K562 (cell line): ENCODE measurements around the gene KRTAP10-4. TPM values are rescaled to one million over a fixed set of nuclear protein-coding genes. Genes with fewer than 3 reads are reported as not detected.
"Not testable (repeated sequence)": the region's sequence is repeated elsewhere in the genome, so short reads cannot be mapped to it uniquely, and the experiment has no call there.

Experiments
- ATAC-seq: fragments of 200-7000 bp; cut with Tn5 transposase; 3 replicates; pipeline ENCODE4 v1.9.1; 2020; ENCODE audit warnings: moderate library complexity
- BruUV-seq: library from RNA; stranded (reverse); fragments of 400-500 nt; replicated peaks from 2 replicates; lab custom pipeline; 2021; lab: Mats Ljungman, UMichigan
- CTCF ChIA-PET: fragments of 300-600 bp; formaldehyde crosslinking; extraction: SDS; loops from one replicate; lab custom pipeline; 2021; ENCODE audit warnings: low intra/inter-chr PET ratio; lab: Yijun Ruan, JAX
- POLR2A ChIA-PET: fragments of 300-600, 350-650 bp; sonication (Branson Sonifier 250); formaldehyde crosslinking; extraction: SDS; loops from one replicate; lab custom pipeline; 2021; ENCODE audit warnings: antibody characterized with exemption, inconsistent platforms; lab: Yijun Ruan, JAX
- DNase-seq, 4 experiments: peaks; one replicate each; pipeline versions ENCODE4 v3.0.0 to v3.0.0-alpha.2; 2011 to 2018; ENCODE audit warnings: low spot score in 3 of 4, mixed read lengths in 3 of 4; ENCODE audit errors: extremely low read depth in 1 of 4
- FAIRE-seq: peaks from 2 replicates; lab custom pipeline; 2011; peaks lifted over from hg19 to GRCh38; lab: Jason Lieb, UNC
- H2AFZ ChIP-seq: 2 replicates; pipeline ENCODE4 v1.6.0; 2011; ENCODE audit warnings: low read depth, low read length, control low read depth, inconsistent platforms
- H3K27ac ChIP-seq: fragments of 200-600 bp; 3 replicates; pipeline ENCODE4 v1.8.0; 2011; ENCODE audit warnings: low read depth, mild to moderate bottlenecking, control low read depth, inconsistent platforms, low read length, moderate library complexity, mixed read lengths; ENCODE audit errors: extremely low read depth
- H3K27me3 ChIP-seq, 2 experiments: fragments of 300-600 bp in 1 of 2; 2 replicates in 1 of 2; 3 replicates in 1 of 2; pipeline versions ENCODE4 v1.6.0 to v1.8.0; 2011; ENCODE audit warnings: inconsistent platforms in 2 of 2, low read length in 2 of 2, mild to moderate bottlenecking in 1 of 2, mixed read lengths in 1 of 2, moderate library complexity in 1 of 2; ENCODE audit not compliant: control insufficient read depth in 2 of 2, insufficient read depth in 2 of 2
- H3K36me3 ChIP-seq: fragments of 300-600 bp; 3 replicates; pipeline ENCODE4 v1.8.0; 2011; ENCODE audit warnings: mild to moderate bottlenecking, low read length, inconsistent platforms; ENCODE audit not compliant: control insufficient read depth, insufficient read depth
- H3K4me1 ChIP-seq, 2 experiments: fragments of 200-600 bp in 1 of 2; replicated peaks in 1 of 2; 2 replicates in 1 of 2; 3 replicates in 1 of 2; pipeline versions ENCODE4 v1.5.1 to v1.8.0; 2011; ENCODE audit warnings: inconsistent platforms in 2 of 2, low read length in 2 of 2, mild to moderate bottlenecking in 1 of 2, mixed read lengths in 1 of 2, moderate library complexity in 1 of 2; ENCODE audit not compliant: control insufficient read depth in 2 of 2, insufficient read depth in 2 of 2
- H3K4me2 ChIP-seq: 2 replicates; pipeline ENCODE4 v1.6.1; 2011; ENCODE audit warnings: low read length, control low read depth, inconsistent platforms, mixed read lengths; ENCODE audit not compliant: insufficient read depth
- H3K4me3 ChIP-seq: fragments of 200-600 bp; sonication (generic), shearing (Covaris generic); 2 replicates; pipeline ENCODE4 v1.5.1; 2016; ENCODE audit warnings: control low read depth, inconsistent platforms
- H3K79me2 ChIP-seq: fragments of 200-600 bp; 3 replicates; pipeline ENCODE4 v1.8.0; 2011; ENCODE audit warnings: low read length, inconsistent platforms; ENCODE audit not compliant: control insufficient read depth, insufficient read depth
- H3K9ac ChIP-seq, 2 experiments: 2 replicates each; pipeline versions ENCODE4 v1.6.0 to v1.6.1; 2011; ENCODE audit warnings: low read depth in 2 of 2, low read length in 2 of 2, control low read depth in 1 of 2, inconsistent platforms in 1 of 2, mild to moderate bottlenecking in 1 of 2, mixed read lengths in 1 of 2; ENCODE audit not compliant: insufficient read depth in 1 of 2
- H3K9me1 ChIP-seq: one replicate; pipeline ENCODE4 v1.6.0; 2011; ENCODE audit warnings: inconsistent platforms, mild to moderate bottlenecking, low read length, moderate library complexity; ENCODE audit not compliant: control insufficient read depth, insufficient read depth
- H3K9me3 ChIP-seq: replicated peaks from 2 replicates; pipeline ENCODE4 v1.5.1; 2011; ENCODE audit warnings: low read depth, low read length, inconsistent platforms; ENCODE audit not compliant: control insufficient read depth, insufficient read depth
- H4K20me1 ChIP-seq: replicated peaks from 2 replicates; pipeline ENCODE4 v1.6.1; 2011; ENCODE audit warnings: low read length, inconsistent platforms, mixed read lengths; ENCODE audit not compliant: control insufficient read depth, insufficient read depth
- GABPA ChIP-seq: fragments of 200-800 bp; sonication (Bioruptor generic); conservative IDR thresholded peaks from 2 replicates; pipeline ENCODE4 v1.6.1; 2016; ENCODE audit warnings: low read depth, missing genetic modification characterization, missing compliant biosample characterization
- HLTF ChIP-seq: fragments of 450-650 bp; IDR thresholded peaks from 2 replicates; pipeline ENCODE4 v1.6.1; 2016
- HSF4 ChIP-seq: fragments of 250-450 bp; sonication (Bioruptor Pico); IDR thresholded peaks from 2 replicates; pipeline ENCODE4 v2.1.2; 2022; ENCODE audit warnings: mild to moderate bottlenecking, moderate library complexity, borderline replicate concordance
- MAX ChIP-seq: sonication (generic); formaldehyde crosslinking; IDR thresholded peaks from 2 replicates; pipeline ENCODE4 v1.9.0; 2022; ENCODE audit warnings: mild to moderate bottlenecking, missing genetic modification reagents
- SIX5 ChIP-seq, 2 experiments: IDR thresholded peaks; 2 replicates each; pipeline ENCODE4 v1.6.1; 2011; ENCODE audit warnings: low read length in 2 of 2, borderline replicate concordance in 1 of 2, low read depth in 1 of 2, mild to moderate bottlenecking in 1 of 2, moderate library complexity in 1 of 2; ENCODE audit not compliant: insufficient read depth in 1 of 2
- TRIM28 ChIP-seq: fragments of 450-650 bp; IDR thresholded peaks from 2 replicates; pipeline ENCODE4 v1.6.1; 2017
- ZNF436 ChIP-seq: fragments of 250-450, 450-650 bp; sonication (Bioruptor Pico); formaldehyde crosslinking; IDR thresholded peaks from 2 replicates; pipeline ENCODE4 v1.7.0; 2020; ENCODE audit warnings: mild to moderate bottlenecking
- ZNF707 ChIP-seq: fragments of 250-450 bp; sonication (Bioruptor Pico); conservative IDR thresholded peaks from 2 replicates; pipeline ENCODE4 v1.8.0; 2022; ENCODE audit warnings: inconsistent platforms, mild to moderate bottlenecking, moderate library complexity
- WGBS: fragments of 100-300 bp; shearing (Covaris generic); methylation state at CpG from one replicate; pipeline ENCODE4 v1.1.6; 2016; ENCODE audit warnings: low coverage, mixed read lengths; ENCODE audit not compliant: insufficient coverage; ENCODE audit errors: missing lambda C conversion rate; 5-methylcytosine and 5-hydroxymethylcytosine counted together
- in situ Hi-C: fragments of 300-500 bp; cut with MboI; formaldehyde crosslinking; loops from 4 replicates; pipeline ENCODE4 v1.15.0; 2018; ENCODE audit warnings: inconsistent platforms, mixed read lengths
- intact Hi-C: fragments of 100-400 bp; cut with micrococcal nuclease; formaldehyde crosslinking; loops from 2 replicates; pipeline ENCODE4 v1.14.2; 2022
- polyA plus RNA-seq, 8 experiments: library from polyadenylated mRNA; depleted of rRNA in 4 of 8; stranded (reverse) in 5 of 8; unstranded in 3 of 8; fragments of >200 nt; fragmentation: Nextera tagmentation in 2 of 8; fragmentation: Illumina TruSeq in 1 of 8; extraction: Ambion mirVana in 2 of 8; extraction: Trizol in 1 of 8; gene quantifications; 2 replicates each; pipeline versions ENCODE4 v1.2.1 to v1.2.3, GENCODE V29; 2011 to 2014; ENCODE audit warnings: inconsistent platforms in 1 of 8, missing spikeins in 1 of 8
- total RNA-seq, 7 experiments: library from RNA; depleted of rRNA in 6 of 7; stranded (reverse); fragments of >200 nt in 6 of 7; fragmentation: Illumina TruSeq in 2 of 7; extraction: Trizol in 2 of 7; gene quantifications; 2 replicates each; pipeline versions ENCODE4 v1.2.1 to v1.2.3, GENCODE V29; 2011 to 2021; ENCODE audit warnings: low replicate concordance in 1 of 7

The KRTAP10-4 gene
- total and polyA plus RNA-seq, 9 of the 15 experiments (the other 6 are each of a cell fraction or from before 2014, with no cell fraction given): not detected

DNA sequence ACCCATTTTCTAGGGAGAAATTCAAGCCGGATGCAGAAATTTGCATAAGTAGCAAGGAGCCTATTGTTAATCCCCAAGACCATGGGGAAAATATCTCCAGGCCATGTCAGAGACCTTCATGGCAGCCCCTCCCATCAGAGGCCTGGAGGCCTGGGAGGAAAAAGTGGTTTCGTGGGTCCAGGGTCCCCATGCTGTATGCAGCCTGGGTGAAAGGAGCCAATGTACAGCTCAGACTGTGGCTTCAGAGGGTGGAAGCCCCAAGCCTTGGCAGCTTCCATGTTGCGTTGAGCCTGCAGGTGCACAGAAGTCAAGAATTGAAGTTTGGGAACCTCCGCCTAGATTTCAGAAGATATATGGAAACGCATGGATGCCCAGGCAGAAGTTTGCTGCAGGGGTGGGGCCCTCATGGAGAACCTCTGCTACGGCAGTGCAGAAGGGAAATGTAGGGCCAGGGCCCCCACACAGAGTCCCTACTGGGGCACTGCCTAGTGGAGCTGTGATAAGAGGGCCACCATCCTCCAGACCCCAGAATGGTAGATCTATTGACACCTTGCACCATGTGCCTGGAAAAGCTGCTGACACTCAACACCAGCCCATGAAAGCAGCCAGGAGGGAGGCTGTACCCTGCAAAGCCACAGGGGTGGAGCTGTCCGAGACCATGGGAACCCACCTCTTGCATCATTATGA, 36.8 kb downstream of the KRTAP10-4 start:
- 3% methylated on average over 7 of the region's 7 CpGs for WGBS
- H3K4me2 ChIP-seq, H3K27ac ChIP-seq, H3K79me2 ChIP-seq, DNase-seq, BruUV-seq, ATAC-seq, CTCF ChIA-PET, H3K36me3 ChIP-seq, H3K4me3 ChIP-seq, H3K9me3 ChIP-seq, H3K9ac ChIP-seq, in situ Hi-C loops, FAIRE-seq, H3K9me1 ChIP-seq, H2AFZ ChIP-seq, intact Hi-C loops, H4K20me1 ChIP-seq: not testable (repeated sequence)
- TF ChIP-seq TRIM28: 0 out of 2 replicates have a peak, but pooled peaks have one; percentile 58
- Histone ChIP-seq H3K4me1 (peaks cover 0 to 10% of the 10 kb centered on the region in 2 experiments; a peak in 2 of 5 replicates), H3K27me3 (peaks cover 12 to 26% of the 10 kb centered on the region in 2 experiments; a peak in 4 of 5 replicates)
- POLR2A ChIA-PET: interaction anchor here (0.6 kb wide), 1 partner anchor 119 kb away, joined by 3 read pairs; no protein-coding TSS in a partner anchor

- intact Hi-C loops: no loop called here
Observed at GRCh38 chr21:44611551-44611950, 38.0 kb downstream of the KRTAP10-4 start.

More at GRCh38 chr21:44611551-44611950, 38.0 kb downstream of the KRTAP10-4 start:
- Histone ChIP-seq H3K4me2 (no peak overlapping the region), H3K9ac (no peak overlapping the region), H3K27me3 (peaks cover 14 to 37% of the 10 kb centered on the region in 2 experiments; a peak in 4 of 5 replicates), H2AFZ (no peak overlapping the region), H3K27ac (no peak overlapping the region), H3K9me3 (no peaks in the 10 kb centered on the region; the same call in none of the 2 replicates), H3K36me3 (no peaks in the 10 kb centered on the region), H3K4me3 (no peak overlapping the region), H3K9me1 (peaks cover 3% of the 10 kb centered on the region), H4K20me1 (no peaks in the 10 kb centered on the region), H3K4me1 (peaks cover 0 to 10% of the 10 kb centered on the region in 2 experiments; a peak in 2 of 5 replicates), H3K79me2 (no peaks in the 10 kb centered on the region)
- WGBS: 2% methylated on average over 4 of the region's 4 CpGs
- in situ Hi-C loops: no loop called here
- FAIRE-seq (no peak), DNase-seq (no peak), ATAC-seq (no peak)
- POLR2A ChIA-PET: interaction anchor here (0.7 kb wide), 1 partner anchor 27 kb away, joined by 3 read pairs; no protein-coding TSS in a partner anchor
- CTCF ChIA-PET: no interaction called here
- BruUV-seq: no TSS peak
- no peak for TF ChIP-seq GABPA
- TF ChIP-seq HSF4 (CRISPR knock-in tag): no peak
- peak; percentile 92 for TF ChIP-seq ZNF707 (CRISPR knock-in tag)
- TF ChIP-seq ZNF436 (CRISPR knock-in tag): no peak
- TF ChIP-seq SIX5 (IDR thresholded peaks at IDR 0.05; ENCODE audit: borderline replicate concordance in 1 of 2, insufficient read depth in 1 of 2, low read depth in 1 of 2, low read length in 2 of 2): no peak
- no peak for TF ChIP-seq HLTF
- no peak for TF ChIP-seq MAX (CRISPR knock-in tag)
